ENCODE data around the gene PMF1.
"Not testable (repeated sequence)": the region's sequence is repeated elsewhere in the genome, so short reads cannot be mapped to it uniquely, and the experiment has no call there.

The PMF1 gene

DNA sequence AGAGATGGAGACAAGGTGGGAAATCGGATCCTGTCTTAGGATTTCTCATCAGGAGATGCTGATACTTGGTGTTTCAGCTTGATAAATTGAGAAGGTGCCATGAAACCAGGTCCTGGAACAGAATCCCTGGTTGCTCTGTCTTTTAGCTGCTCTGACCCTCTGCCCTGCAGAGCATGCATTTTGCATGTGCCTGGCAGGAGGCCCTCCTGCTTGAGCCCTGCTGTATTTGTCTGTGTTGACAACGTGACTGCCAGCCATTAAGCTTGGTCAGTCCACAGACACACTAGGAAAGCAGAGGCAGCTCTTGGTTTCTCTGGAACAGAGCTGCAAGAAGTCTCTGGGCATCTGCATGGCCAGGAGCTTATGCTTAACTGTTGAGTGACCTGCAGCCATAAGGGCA is 16.4 kb upstream of the PMF1 start:
- no peak for DNase-seq (ENCODE audit: low spot score)

DNA sequence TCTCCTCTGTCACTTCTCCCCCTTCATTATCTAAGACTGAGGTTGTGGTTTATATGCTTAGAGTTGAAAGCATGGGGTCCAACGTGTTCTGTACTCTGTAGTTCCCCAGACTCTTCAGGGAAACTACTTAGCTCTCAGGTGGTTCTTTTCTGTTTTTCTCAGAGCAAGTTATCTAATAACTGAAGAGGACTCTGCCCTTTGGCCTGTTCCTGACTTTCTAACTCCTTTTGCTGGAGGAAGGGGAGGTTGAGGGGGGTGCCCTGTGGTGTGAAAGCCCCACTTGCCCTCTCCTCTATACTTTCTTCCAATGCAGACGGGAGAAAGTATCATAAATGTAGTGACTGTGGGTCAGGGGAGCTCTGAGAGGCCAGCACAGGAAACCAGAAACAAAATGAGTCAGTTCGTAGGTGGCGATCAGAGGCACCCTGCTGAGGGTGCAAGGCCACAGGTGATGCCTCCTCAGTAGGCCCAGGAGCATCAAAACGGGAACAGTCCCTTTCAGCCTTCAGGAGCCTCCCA is 13.9 kb upstream of the PMF1 start:
- no peak for DNase-seq (ENCODE audit: low spot score)

- DNase-seq (ENCODE audit: low spot score): no peak
Observed at GRCh38 chr1:156200044-156200443, 12.8 kb upstream of the PMF1 start.

DNA sequence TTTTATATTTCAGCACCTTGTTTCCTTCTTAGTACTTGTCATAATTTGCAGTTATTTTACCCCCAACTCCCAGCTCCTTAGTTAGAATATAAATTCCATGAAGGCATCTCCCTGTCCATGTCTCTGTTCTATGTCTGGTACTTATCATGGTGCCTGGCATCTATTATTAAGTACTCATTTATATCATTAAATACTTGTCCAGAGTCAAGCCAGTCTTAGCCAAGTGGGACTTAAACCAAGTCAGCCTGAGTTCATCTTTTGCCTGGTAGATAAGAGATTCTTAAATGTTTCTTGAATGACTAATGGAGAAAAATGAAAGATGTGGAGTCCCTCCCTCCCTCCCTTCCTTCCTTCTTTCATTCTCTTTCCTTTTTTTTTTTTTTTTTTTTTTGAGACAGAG is 9.5 kb upstream of the PMF1 start:
- DNase-seq (ENCODE audit: low spot score): no peak

- no peak for DNase-seq (ENCODE audit: low spot score)
Observed at GRCh38 chr1:156204686-156205085, 8.1 kb upstream of the PMF1 start.

DNA sequence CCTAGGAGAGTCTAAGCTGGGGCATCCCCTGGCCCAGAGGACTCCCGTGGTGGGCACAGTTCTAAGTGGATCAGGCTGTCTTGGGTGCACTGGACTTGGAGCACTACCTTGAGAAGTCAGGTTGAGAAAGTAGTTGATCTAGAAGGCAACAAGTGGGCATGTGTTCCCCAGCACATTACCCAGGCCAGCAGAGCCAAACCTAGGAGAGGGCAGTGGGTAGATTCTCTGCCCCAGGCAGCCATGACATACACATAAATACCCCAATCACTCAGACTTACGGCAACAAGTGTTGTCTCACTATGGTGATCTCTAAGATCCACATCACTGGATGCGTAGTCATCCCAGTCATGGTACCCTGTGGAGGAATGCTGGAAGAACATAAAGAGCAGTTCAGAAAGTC is 1.6 kb upstream of the PMF1 start:
- no peak for DNase-seq (ENCODE audit: low spot score)

- DNase-seq (ENCODE audit: low spot score): no peak
Observed at GRCh38 chr1:156212130-156212529, 677 bp upstream of the PMF1 start.

GRCh38 chr1:156213644-156213966 is 798 bp downstream of the PMF1 start:
- no peak for DNase-seq (ENCODE audit: low spot score)

DNA sequence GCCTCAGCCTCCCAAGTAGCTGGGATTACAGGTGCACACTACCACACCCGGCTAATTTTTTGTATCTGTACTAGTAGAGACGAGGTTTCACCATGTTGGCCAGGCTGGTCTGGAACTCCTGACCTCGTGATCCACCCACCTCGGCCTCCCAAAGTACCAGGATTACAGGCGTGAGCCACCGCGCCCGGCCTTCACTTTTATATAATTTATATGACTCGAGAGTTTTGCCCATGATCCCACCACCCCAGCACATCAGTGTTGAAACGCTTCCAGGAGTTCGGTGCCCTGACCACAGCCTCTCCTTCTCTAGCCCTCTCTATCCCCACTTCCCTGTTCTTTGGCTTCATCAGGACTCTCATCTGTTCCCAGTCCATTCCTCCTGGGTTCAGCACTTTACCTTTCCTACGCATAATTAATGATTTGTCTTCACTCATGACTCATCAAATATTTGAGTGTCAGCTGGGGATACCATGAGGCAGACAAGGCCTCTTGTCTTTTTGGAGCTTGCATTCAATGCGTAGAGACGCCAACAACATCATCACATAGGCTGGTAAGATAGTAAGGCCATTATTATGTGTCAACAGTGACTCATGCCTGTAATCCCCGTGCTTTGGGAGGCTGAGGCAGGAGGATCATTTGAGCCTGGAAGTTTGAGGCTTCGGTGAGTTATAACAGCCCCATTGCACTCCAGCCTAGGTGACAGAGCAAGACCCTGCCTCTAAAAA is 1.4 kb downstream of the PMF1 start:
- peak; percentile 85 for DNase-seq (ENCODE audit: low spot score)

DNA sequence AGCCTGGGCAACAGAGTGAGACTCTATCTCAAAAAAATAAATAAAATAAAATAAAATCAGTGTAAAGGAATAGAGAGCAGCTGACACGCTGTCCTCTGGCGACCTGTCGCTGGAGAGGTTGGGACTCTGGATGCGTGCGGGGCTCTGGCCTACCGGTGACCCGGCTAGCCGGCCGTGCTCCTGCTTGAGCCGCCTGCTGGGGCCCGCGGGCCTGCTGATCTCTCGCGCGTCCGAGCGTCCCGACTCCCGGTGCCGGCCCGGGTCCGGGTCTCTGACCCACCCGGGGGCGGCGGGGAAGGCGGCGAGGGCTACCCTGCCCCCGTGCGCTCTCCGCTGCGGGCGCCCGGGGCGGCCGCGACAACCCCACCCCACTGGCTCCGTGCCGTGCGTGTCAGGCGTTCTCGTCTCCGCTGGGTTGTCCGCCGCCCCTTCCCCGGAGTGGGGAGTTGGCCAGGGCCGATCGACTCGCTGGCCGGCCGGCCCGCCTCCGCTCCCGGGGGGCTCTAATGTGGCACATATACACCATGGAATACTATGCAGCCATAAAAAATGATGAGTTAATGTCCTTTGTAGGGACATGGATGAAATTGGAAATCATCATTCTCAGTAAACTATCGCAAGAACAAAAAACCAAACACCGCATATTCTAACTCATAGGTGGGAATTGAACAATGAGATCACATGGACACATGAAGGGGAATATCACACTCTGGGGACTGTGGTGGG is 3.7 kb downstream of the PMF1 start:
- DNase-seq (ENCODE audit: low spot score): not testable (repeated sequence)

DNA sequence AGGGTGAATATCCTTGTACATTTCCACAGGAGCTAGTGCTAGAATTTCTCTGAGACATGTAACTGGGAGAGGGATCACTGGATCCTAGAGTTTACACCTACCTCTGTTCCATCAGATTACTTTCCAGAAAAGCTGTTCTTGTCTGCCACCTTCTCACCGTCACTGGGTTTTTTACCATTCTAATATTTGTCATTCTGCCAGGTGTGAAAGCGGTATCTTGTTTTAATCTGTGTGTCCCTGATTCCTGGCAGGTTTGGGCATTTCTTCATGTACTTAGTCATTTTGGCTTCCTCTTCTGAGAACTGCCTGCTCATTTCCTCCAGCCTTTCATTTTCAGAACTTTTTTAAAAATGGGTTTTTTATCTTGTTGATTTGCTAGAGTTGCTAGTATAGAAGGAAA is 5.1 kb downstream of the PMF1 start:
- DNase-seq (ENCODE audit: low spot score): no peak

GRCh38 chr1:156220226-156220625 is 7.4 kb downstream of the PMF1 start:
- no peak for DNase-seq (ENCODE audit: low spot score)

DNA sequence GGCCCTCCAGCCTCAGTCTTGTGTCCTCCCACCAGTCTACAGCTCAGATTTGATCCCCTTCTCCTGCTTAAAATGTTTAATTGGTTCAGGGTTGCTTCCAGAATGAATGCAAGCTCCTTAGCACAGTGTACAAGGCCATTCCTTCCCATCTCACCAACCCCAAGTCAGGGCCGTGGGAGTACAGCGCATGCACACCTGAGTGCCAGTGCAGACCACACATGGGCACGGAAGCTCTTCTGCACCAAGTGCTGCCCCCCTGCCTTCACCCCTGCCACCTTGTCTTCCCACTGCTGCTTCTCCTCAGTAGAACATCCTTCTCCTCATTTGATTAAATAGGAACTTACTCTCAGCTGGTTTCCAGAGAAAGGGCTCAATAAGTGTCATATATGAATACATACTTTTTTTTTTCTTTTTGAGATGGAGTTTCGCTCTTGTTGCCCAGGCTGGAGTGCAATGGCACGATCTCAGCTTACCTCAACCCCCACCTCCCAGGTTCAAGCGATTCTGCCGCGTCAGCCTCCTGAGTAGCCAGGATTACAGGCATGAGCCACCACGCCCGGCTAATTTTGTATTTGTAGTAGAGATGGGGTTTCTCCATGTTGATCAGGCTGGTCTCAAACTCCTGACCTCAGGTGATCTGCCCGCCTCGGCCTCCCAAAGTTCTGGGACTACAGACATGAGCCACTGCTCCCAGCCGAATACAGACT is 9.3 kb downstream of the PMF1 start:
- no peak for DNase-seq (ENCODE audit: low spot score)

GRCh38 chr1:156225677-156226014 is 12.8 kb downstream of the PMF1 start:
- DNase-seq (ENCODE audit: low spot score): no peak

DNA sequence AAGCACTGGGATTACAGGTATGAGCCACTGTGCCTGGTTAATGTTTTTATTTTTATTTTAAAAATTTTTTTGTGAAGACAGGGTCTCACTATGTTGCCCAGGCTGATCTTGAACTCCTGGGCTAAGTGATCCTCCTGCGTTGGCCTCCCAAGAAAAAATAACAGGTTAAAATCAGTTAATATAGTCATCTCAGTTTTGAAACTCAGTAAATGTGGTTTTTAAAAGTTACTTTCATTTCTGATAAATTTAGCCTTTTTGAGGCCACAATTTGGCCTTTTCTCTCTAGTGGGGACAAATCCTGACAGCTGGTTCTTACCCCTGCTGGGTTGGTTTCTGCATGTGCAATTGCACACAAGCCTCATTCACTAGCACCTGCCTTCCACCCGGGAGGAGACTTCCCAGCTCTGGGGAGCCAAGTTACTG is 13.3 kb downstream of the PMF1 start:
- no peak for DNase-seq (ENCODE audit: low spot score)

GRCh38 chr1:156226782-156227181 is 14.0 kb downstream of the PMF1 start:
- DNase-seq (ENCODE audit: low spot score): no peak

DNA sequence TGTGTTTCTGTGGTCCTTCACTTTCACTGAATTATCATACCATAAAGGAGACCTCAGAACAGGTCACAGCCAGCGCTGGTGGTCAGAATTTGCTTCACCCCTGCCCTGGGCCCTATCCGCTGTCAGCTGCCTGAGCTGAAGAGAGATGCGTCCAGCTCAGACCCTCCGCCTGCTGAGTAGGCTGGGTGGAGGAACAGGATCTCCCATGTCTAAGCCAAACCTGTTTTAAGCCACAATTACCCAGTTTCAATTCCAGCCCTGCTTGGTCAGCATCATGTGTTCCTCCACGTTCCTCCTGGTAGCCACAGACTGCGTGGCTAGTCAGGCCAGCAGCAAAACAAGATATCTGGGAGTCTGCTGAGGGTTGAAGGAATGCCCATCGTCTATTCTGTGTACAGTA is 15.7 kb downstream of the PMF1 start:
- DNase-seq (ENCODE audit: low spot score): no peak

DNA sequence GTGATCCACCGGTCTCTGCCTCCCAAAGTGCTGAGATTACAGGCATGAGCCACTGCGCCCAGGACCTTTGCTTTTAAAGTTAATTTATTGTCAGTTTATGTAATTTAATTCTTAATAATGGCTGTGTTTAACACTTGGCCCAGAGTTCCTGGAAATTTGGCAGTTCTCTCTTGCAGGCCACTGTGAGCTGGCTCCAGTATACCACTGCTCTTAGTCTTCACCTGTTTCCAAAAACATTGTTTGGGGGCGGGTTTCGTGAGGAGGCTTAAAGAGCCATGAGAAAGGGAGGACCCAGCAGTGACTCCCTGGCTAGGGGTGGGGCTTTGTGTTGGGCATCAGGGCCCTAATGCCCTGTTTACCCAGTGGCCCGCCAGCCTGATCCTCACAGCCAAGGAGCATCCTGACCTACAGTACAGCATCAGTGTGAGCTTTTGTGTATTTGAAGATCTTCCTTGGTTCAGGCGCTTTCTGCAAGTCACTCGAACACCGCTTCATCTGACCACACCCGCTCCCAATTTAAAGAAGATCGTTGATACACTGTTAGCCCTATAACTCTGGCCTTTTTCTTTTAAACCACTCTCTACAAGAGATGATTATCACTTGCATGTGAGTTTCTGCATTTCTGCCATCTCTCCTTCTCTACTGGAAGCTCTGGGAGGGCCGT is 17.1 kb downstream of the PMF1 start:
- DNase-seq (ENCODE audit: low spot score): no peak

GRCh38 chr1:156230473-156230837 is 17.6 kb downstream of the PMF1 start:
- DNase-seq (ENCODE audit: low spot score): no peak

- DNase-seq (ENCODE audit: low spot score): no peak
Observed at GRCh38 chr1:156232201-156232894, 19.5 kb downstream of the PMF1 start.

GRCh38 chr1:156233426-156234127 is 20.8 kb downstream of the PMF1 start:
- peak; percentile 38 for DNase-seq (ENCODE audit: low spot score)

All from RKO (cell line).